ENCODE measurements around the gene SPSB2. TPM values are rescaled to one million over a fixed set of nuclear protein-coding genes. Genes with fewer than 3 reads are reported as not detected.

Gene SPSB2
- total RNA-seq, 1 experiment from 2014 or later = 8.1 TPM

- Histone ChIP-seq H3K27ac (ENCODE audit: low read depth, low read length, poor library complexity, severe bottlenecking) (no peak overlapping the region), H3K9me3 (ENCODE audit: low read depth, low read length, poor library complexity, severe bottlenecking) (no peaks in the 10 kb centered on the region), H3K27me3 (replicated peaks; ENCODE audit: insufficient read depth, low read depth, low read length, poor library complexity) (no peaks in the 10 kb centered on the region), H3K4me1 (ENCODE audit: insufficient read depth, low read length, poor library complexity, severe bottlenecking) (peaks cover 37% of the 10 kb centered on the region), H3K4me3 (ENCODE audit: low read depth, low read length, poor library complexity, severe bottlenecking) (no peak overlapping the region), H3K36me3 (ENCODE audit: insufficient read depth, low read length, poor library complexity, severe bottlenecking) (no peaks in the 10 kb centered on the region)
- intact Hi-C loops (cut with micrococcal nuclease; ENCODE audit: unreplicated experiment) = loop anchor here (1.0 to 5.0 kb wide), 3 partner anchors 58 to 208 kb away; partner anchors contain the start of genes MLF2 and PTMS
- TF ChIP-seq EZH2 (IDR thresholded peaks at IDR 0.05; ENCODE audit: borderline replicate concordance, low read depth, low read length, poor library complexity, severe bottlenecking) (no peak), CTCF (conservative IDR thresholded peaks at IDR 0.05; ENCODE audit: low read depth, low read length) (no peak)
- BruUV-seq (replicated peaks) = no TSS peak
- POLR2A ChIA-PET (ENCODE audit: low non-redundant PET) = no interaction called here
- CTCF ChIA-PET = interaction anchor here (0.6 to 1.0 kb wide), 3 partner anchors 44 to 71 kb away, joined by 3 to 6 read pairs (median 3); partner anchors contain the start of gene MLF2
- DNase-seq (ENCODE audit: low spot score) = no peak
Measured at GRCh38 chr12:6824901-6825381, 48.2 kb downstream of the SPSB2 start.

GRCh38 chr12:6824085-6824775 is 48.9 kb downstream of the SPSB2 start:
- no TSS peak for BruUV-seq (replicated peaks)
- Histone ChIP-seq H3K9me3 (ENCODE audit: low read depth, low read length, poor library complexity, severe bottlenecking) (no peaks in the 10 kb centered on the region), H3K36me3 (ENCODE audit: insufficient read depth, low read length, poor library complexity, severe bottlenecking) (no peaks in the 10 kb centered on the region), H3K27ac (ENCODE audit: low read depth, low read length, poor library complexity, severe bottlenecking) (no peak overlapping the region), H3K4me3 (ENCODE audit: low read depth, low read length, poor library complexity, severe bottlenecking) (no peak overlapping the region), H3K27me3 (replicated peaks; ENCODE audit: insufficient read depth, low read depth, low read length, poor library complexity) (no peaks in the 10 kb centered on the region), H3K4me1 (ENCODE audit: insufficient read depth, low read length, poor library complexity, severe bottlenecking) (peaks cover 37% of the 10 kb centered on the region)
- CTCF ChIA-PET = interaction anchor here (0.6 to 1.0 kb wide), 3 partner anchors 30 to 71 kb away, joined by 3 to 6 read pairs (median 4); partner anchors contain the start of gene MLF2
- no peak for DNase-seq (ENCODE audit: low spot score)
- no peak for TF ChIP-seq EZH2 (IDR thresholded peaks at IDR 0.05; ENCODE audit: borderline replicate concordance, low read depth, low read length, poor library complexity, severe bottlenecking)
- TF ChIP-seq CTCF (conservative IDR thresholded peaks at IDR 0.05; ENCODE audit: low read depth, low read length) = no peak
- POLR2A ChIA-PET (ENCODE audit: low non-redundant PET) = no interaction called here
- intact Hi-C loops (cut with micrococcal nuclease; ENCODE audit: unreplicated experiment) = no loop called here

GRCh38 chr12:6823182-6824084 is 49.7 kb downstream of the SPSB2 start:
- CTCF ChIA-PET = interaction anchor here (0.6 kb wide), 1 partner anchor 30 kb away, joined by 4 read pairs; no protein-coding TSS in a partner anchor
- no TSS peak for BruUV-seq (replicated peaks)
- H3K4me1 ChIP-seq (ENCODE audit: insufficient read depth, low read length, poor library complexity, severe bottlenecking) = peaks cover 37% of the 10 kb centered on the region

More at GRCh38 chr12:6823182-6824084, 49.7 kb downstream of the SPSB2 start:
- no peak overlapping the region for H3K4me3 ChIP-seq (ENCODE audit: low read depth, low read length, poor library complexity, severe bottlenecking)
- H3K27ac ChIP-seq (ENCODE audit: low read depth, low read length, poor library complexity, severe bottlenecking) = no peak overlapping the region
- intact Hi-C loops (cut with micrococcal nuclease; ENCODE audit: unreplicated experiment) = no loop called here
- POLR2A ChIA-PET (ENCODE audit: low non-redundant PET) = no interaction called here
- no peaks in the 10 kb centered on the region for H3K9me3 ChIP-seq (ENCODE audit: low read depth, low read length, poor library complexity, severe bottlenecking)
- no peak for TF ChIP-seq CTCF (conservative IDR thresholded peaks at IDR 0.05; ENCODE audit: low read depth, low read length)
- H3K36me3 ChIP-seq (ENCODE audit: insufficient read depth, low read length, poor library complexity, severe bottlenecking) = no peaks in the 10 kb centered on the region
- no peak for DNase-seq (ENCODE audit: low spot score)
- no peaks in the 10 kb centered on the region for H3K27me3 ChIP-seq (replicated peaks; ENCODE audit: insufficient read depth, low read depth, low read length, poor library complexity)
